Astrocyte (in vitro differentiated cells and primary cell): ENCODE measurements around the gene TMEM238L. TPM values are rescaled to one million over a fixed set of nuclear protein-coding genes. Genes with fewer than 3 reads are reported as not detected.

ENCODE experiments used
- DNase-seq: peaks from one replicate; pipeline ENCODE4 v3.0.0-alpha.2; 2010; ENCODE audit warnings: low read depth
- FAIRE-seq: peaks from 2 replicates; lab custom pipeline; 2011; peaks lifted over from hg19 to GRCh38; lab: Jason Lieb, UNC
- H2AFZ ChIP-seq: 2 replicates; pipeline ENCODE4 v1.6.0; 2012; ENCODE audit warnings: low read depth, low read length, inconsistent platforms
- H3K27ac ChIP-seq: 2 replicates; pipeline ENCODE4 v1.5.1; 2011; ENCODE audit warnings: low read depth, low read length, inconsistent platforms
- H3K27me3 ChIP-seq: 2 replicates; pipeline ENCODE4 v1.6.0; 2011; ENCODE audit warnings: low read length, inconsistent platforms; ENCODE audit not compliant: insufficient read depth
- H3K36me3 ChIP-seq: 2 replicates; pipeline ENCODE4 v1.5.1; 2011; ENCODE audit warnings: low read length, inconsistent platforms; ENCODE audit not compliant: insufficient read depth
- H3K4me1 ChIP-seq: 2 replicates; pipeline ENCODE4 v1.5.1; 2011; ENCODE audit warnings: low read length, inconsistent platforms; ENCODE audit not compliant: insufficient read depth
- H3K4me2 ChIP-seq: 2 replicates; pipeline ENCODE4 v1.6.0; 2012; ENCODE audit warnings: low read length, inconsistent platforms
- H3K4me3 ChIP-seq: 2 replicates; pipeline ENCODE4 v1.5.1; 2011; ENCODE audit warnings: low read depth, mild to moderate bottlenecking, low read length, inconsistent platforms; ENCODE audit not compliant: insufficient read depth
- H3K79me2 ChIP-seq: 2 replicates; pipeline ENCODE4 v1.6.0; 2012; ENCODE audit warnings: mild to moderate bottlenecking, low read length, inconsistent platforms; ENCODE audit not compliant: insufficient read depth
- H3K9ac ChIP-seq: 2 replicates; pipeline ENCODE4 v1.6.0; 2012; ENCODE audit warnings: mild to moderate bottlenecking, low read length, inconsistent platforms
- H3K9me3 ChIP-seq: 2 replicates; pipeline ENCODE4 v1.5.1; 2012; ENCODE audit warnings: low read depth, mild to moderate bottlenecking, low read length, inconsistent platforms; ENCODE audit not compliant: insufficient read depth
- H4K20me1 ChIP-seq: 2 replicates; pipeline ENCODE4 v1.6.0; 2012; ENCODE audit warnings: low read length, inconsistent platforms; ENCODE audit not compliant: insufficient read depth
- H3K27ac Mint-ChIP-seq: one replicate; pipeline ENCODE4 v1.8.0; 2021; ENCODE audit warnings: mild to moderate bottlenecking, mixed read lengths; ENCODE audit not compliant: unreplicated experiment
- H3K27me3 Mint-ChIP-seq: one replicate; pipeline ENCODE4 v1.8.0; 2021; ENCODE audit warnings: low read depth, mixed read lengths; ENCODE audit not compliant: unreplicated experiment
- H3K36me3 Mint-ChIP-seq: one replicate; pipeline ENCODE4 v1.8.0; 2021; ENCODE audit warnings: low read depth, mixed read lengths; ENCODE audit not compliant: unreplicated experiment
- H3K4me1 Mint-ChIP-seq: one replicate; pipeline ENCODE4 v1.8.0; 2021; ENCODE audit warnings: low read depth, mixed read lengths; ENCODE audit not compliant: unreplicated experiment
- H3K4me3 Mint-ChIP-seq: one replicate; pipeline ENCODE4 v1.8.0; 2021; ENCODE audit warnings: mild to moderate bottlenecking, moderate library complexity, mixed read lengths; ENCODE audit not compliant: unreplicated experiment
- H3K9me3 Mint-ChIP-seq: one replicate; pipeline ENCODE4 v1.8.0; 2021; ENCODE audit warnings: mild to moderate bottlenecking, mixed read lengths; ENCODE audit not compliant: unreplicated experiment
- CTCF ChIP-seq: IDR thresholded peaks from 2 replicates; pipeline ENCODE4 v1.5.1; 2011; ENCODE audit warnings: low read depth, mild to moderate bottlenecking, inconsistent platforms, low read length, moderate library complexity; ENCODE audit not compliant: insufficient read depth
- EZH2 ChIP-seq: IDR thresholded peaks from 2 replicates; pipeline ENCODE4 v1.6.1; 2012; ENCODE audit warnings: mild to moderate bottlenecking, low read length, inconsistent platforms; ENCODE audit not compliant: insufficient read depth
- total RNA-seq: library from RNA; stranded (reverse); gene quantifications from 2 replicates; pipeline ENCODE4 v1.2.1, GENCODE V29; 2021

The TMEM238L gene
- total RNA-seq, 1 donor from 2014 or later, result not detected

GRCh38 chr17:10805911-10806310 is 2.0 kb upstream of the TMEM238L start:
- Histone ChIP-seq H3K9ac (no peak overlapping the region), H3K27me3 (no peaks in the 10 kb centered on the region), H3K27ac (no peak overlapping the region), H3K36me3 (no peaks in the 10 kb centered on the region), H3K79me2 (no peaks in the 10 kb centered on the region), H4K20me1 (no peaks in the 10 kb centered on the region), H3K4me1 (no peaks in the 10 kb centered on the region), H2AFZ (no peak overlapping the region), H3K4me3 (no peak overlapping the region), H3K4me2 (no peak overlapping the region), H3K9me3 (no peaks in the 10 kb centered on the region)
- FAIRE-seq (no peak), DNase-seq (no peak)
- no peak overlapping the region for H3K4me3 Mint-ChIP-seq
- H3K9me3 Mint-ChIP-seq, result no peaks in the 10 kb centered on the region
- H3K4me1 Mint-ChIP-seq, result no peaks in the 10 kb centered on the region
- TF ChIP-seq CTCF (no peak), EZH2 (no peak)
- peaks cover 22% of the 10 kb centered on the region for H3K27me3 Mint-ChIP-seq
- peaks cover 2% of the 10 kb centered on the region for H3K36me3 Mint-ChIP-seq
- H3K27ac Mint-ChIP-seq, result no peak overlapping the region

- no peaks in the 10 kb centered on the region for H3K4me1 Mint-ChIP-seq
- Histone ChIP-seq H3K4me1 (no peaks in the 10 kb centered on the region), H3K36me3 (no peaks in the 10 kb centered on the region), H2AFZ (no peak overlapping the region), H3K9ac (no peak overlapping the region), H3K27me3 (no peaks in the 10 kb centered on the region), H3K79me2 (no peaks in the 10 kb centered on the region), H3K27ac (no peak overlapping the region), H3K9me3 (no peaks in the 10 kb centered on the region), H4K20me1 (no peaks in the 10 kb centered on the region), H3K4me3 (no peak overlapping the region), H3K4me2 (no peak overlapping the region)
- DNase-seq, result no peak
- H3K27ac Mint-ChIP-seq, result no peak overlapping the region
- no peak for TF ChIP-seq CTCF
- TF ChIP-seq EZH2, result no peak
- H3K36me3 Mint-ChIP-seq, result peaks cover 2% of the 10 kb centered on the region
- H3K9me3 Mint-ChIP-seq, result no peaks in the 10 kb centered on the region
- no peak for FAIRE-seq
- no peak overlapping the region for H3K4me3 Mint-ChIP-seq
- peaks cover 18% of the 10 kb centered on the region for H3K27me3 Mint-ChIP-seq
These were observed 647 bp upstream of the TMEM238L start for GRCh38 chr17:10804546-10804945.

GRCh38 chr17:10803350-10803749 is 549 bp downstream of the TMEM238L start:
- Histone ChIP-seq H3K27ac (no peak overlapping the region), H4K20me1 (no peaks in the 10 kb centered on the region), H3K9me3 (no peaks in the 10 kb centered on the region), H3K4me1 (no peaks in the 10 kb centered on the region), H2AFZ (no peak overlapping the region), H3K4me2 (no peak overlapping the region), H3K9ac (no peak overlapping the region), H3K79me2 (no peaks in the 10 kb centered on the region), H3K27me3 (no peaks in the 10 kb centered on the region), H3K36me3 (no peaks in the 10 kb centered on the region), H3K4me3 (no peak overlapping the region)
- TF ChIP-seq CTCF (no peak), EZH2 (no peak)
- peaks cover 14% of the 10 kb centered on the region for H3K27me3 Mint-ChIP-seq
- no peak for DNase-seq
- peaks cover 2% of the 10 kb centered on the region for H3K36me3 Mint-ChIP-seq
- H3K4me1 Mint-ChIP-seq, result no peaks in the 10 kb centered on the region
- no peak for FAIRE-seq
- no peaks in the 10 kb centered on the region for H3K9me3 Mint-ChIP-seq
- H3K27ac Mint-ChIP-seq, result no peak overlapping the region
- no peak overlapping the region for H3K4me3 Mint-ChIP-seq
